ENCODE measurements around the gene LBHD1. TPM values are rescaled to one million over a fixed set of nuclear protein-coding genes. Genes with fewer than 3 reads are reported as not detected.
"Not testable (repeated sequence)": the region's sequence is repeated elsewhere in the genome, so short reads cannot be mapped to it uniquely, and the experiment has no call there.

LBHD1 gene
- total RNA-seq, 4 donors from 2014 or later: 6.6 to 25.6 (median 11.9) TPM

DNA sequence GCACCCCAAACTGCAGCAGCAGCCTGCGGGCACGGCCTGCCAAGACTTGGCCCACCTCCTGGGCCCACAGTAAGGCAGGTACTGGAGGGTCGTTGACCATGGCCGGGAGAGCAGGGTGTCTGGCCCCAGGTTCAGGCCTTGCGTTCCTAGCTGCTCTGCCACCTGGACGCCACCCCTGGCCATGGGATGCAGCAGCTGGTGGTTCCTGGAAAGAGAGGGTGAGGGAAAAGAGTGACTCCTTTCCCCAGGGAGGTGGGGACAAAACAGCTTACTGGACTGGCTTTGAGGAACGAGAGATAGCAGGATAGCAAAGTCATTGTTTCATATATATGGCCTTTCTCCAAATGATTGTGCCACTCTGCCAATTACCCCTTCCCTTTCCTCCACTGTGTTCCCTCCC is 33.3 kb upstream of the LBHD1 start:
- DNase-seq: no peak
- Histone ChIP-seq H3K4me1 (peaks cover 0 to 35% (median 12%) of the 10 kb centered on the region in 4 donors), H3K36me3 (peaks cover 0 to 7% (median 0%) of the 10 kb centered on the region in 3 donors), H3K27ac (peak overlapping the region; percentile 67 to 78 (median 73)), H3K27me3 (no peaks in the 10 kb centered on the region), H3K4me3 (peak overlapping the region; percentile 63 to 87 (median 79)), H3K9me3 (no peaks in the 10 kb centered on the region)
- TF ChIP-seq, protein P1, sequence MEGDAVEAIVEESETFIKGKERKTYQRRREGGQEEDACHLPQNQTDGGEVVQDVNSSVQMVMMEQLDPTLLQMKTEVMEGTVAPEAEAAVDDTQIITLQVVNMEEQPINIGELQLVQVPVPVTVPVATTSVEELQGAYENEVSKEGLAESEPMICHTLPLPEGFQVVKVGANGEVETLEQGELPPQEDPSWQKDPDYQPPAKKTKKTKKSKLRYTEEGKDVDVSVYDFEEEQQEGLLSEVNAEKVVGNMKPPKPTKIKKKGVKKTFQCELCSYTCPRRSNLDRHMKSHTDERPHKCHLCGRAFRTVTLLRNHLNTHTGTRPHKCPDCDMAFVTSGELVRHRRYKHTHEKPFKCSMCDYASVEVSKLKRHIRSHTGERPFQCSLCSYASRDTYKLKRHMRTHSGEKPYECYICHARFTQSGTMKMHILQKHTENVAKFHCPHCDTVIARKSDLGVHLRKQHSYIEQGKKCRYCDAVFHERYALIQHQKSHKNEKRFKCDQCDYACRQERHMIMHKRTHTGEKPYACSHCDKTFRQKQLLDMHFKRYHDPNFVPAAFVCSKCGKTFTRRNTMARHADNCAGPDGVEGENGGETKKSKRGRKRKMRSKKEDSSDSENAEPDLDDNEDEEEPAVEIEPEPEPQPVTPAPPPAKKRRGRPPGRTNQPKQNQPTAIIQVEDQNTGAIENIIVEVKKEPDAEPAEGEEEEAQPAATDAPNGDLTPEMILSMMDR (IDR thresholded peaks at IDR 0.05): no peak
- TF ChIP-seq POLR2A (IDR thresholded peaks at IDR 0.05): no peak

DNA sequence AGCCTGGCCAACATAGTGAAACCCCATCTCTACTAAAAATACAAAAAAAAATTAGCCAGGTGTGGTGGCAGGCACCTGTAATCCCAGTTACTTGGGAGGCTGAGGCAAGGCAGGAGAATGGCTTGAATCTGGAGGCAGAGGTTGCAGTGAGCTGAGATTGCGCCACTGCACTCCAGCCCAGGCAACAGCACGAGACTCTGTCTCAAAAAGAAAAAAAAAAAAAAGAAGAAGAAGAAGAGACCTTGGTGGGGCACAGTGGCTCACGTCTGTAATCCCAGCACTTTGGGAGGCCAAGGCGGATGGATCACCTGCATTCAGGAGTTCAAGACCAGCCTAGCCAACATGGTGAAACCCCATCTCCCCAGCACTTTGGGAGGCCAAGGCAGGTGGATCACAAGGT is 31.9 kb upstream of the LBHD1 start:
- peaks cover 0 to 26% (median 12%) of the 10 kb centered on the region in 4 donors for H3K4me1 ChIP-seq
- H3K9me3 ChIP-seq, DNase-seq, H3K27me3 ChIP-seq, H3K27ac ChIP-seq, H3K4me3 ChIP-seq, H3K36me3 ChIP-seq: not testable (repeated sequence)

DNA sequence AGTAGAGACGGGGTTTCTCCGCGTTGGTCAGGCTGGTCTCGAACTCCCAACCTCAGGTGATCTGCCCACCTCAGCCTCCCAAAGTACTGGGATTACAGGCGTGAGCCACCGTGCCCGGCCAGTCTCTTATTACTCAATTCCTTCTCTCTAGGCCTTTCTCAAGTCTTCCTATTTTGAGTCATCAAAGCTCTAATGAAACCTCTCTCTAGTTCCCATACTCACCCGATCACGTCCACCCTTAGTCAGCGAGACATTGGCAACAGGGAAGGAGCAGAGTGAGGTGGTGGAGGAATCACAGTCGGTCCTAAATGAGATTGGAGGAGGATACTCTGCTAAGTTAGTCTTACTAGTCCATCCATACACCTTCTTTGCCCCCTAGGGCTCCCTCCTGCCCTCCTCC is 30.2 kb upstream of the LBHD1 start:
- DNase-seq: no peak
- H3K27ac ChIP-seq: no peak overlapping the region
- H3K4me1 ChIP-seq: peaks cover 0 to 17% (median 11%) of the 10 kb centered on the region in 4 donors
- H3K4me3 ChIP-seq: no peak overlapping the region
- H3K9me3 ChIP-seq: no peaks in the 10 kb centered on the region
- TF ChIP-seq, protein P1 (IDR thresholded peaks at IDR 0.05): no peak
- TF ChIP-seq POLR2A (IDR thresholded peaks at IDR 0.05): no peak
- no peaks in the 10 kb centered on the region for H3K27me3 ChIP-seq
- H3K36me3 ChIP-seq: peaks cover 0 to 7% (median 0%) of the 10 kb centered on the region in 3 donors

DNA sequence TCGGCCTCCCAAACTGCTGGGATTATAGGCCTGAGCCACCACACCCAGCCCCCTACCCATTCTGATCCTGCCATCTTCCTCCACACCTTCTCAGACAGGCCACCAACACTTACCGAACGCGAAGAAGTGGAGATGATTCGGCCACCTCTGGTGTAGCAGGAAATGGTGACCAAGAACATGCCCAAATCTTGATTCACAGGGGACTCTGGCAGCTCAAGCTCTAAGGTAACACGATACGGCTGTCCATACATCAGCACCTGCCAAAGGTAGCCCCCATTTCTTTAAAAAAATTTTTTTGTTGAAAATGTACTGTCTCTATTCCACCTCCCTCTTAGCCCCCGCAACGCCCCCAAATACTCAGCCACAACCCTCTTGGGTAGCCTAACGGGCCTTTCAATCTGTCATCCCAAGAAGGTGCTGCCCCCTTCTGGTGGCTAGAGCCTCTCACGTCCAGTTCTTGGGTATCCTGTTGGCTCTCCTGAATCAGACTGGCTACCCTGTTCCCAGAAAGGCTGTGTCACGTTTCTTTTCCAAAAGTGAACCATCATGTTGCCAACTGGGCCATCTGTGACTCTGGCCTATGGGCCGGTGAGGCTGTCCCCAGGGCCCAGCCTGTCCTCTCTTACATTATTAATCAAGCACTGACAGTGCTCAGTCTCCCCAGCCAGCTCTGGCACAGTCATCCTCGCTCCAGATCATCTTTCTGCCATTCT is 22.5 kb upstream of the LBHD1 start:
- Histone ChIP-seq H3K9me3 (no peaks in the 10 kb centered on the region), H3K4me3 (no peak overlapping the region), H3K36me3 (peaks cover 0 to 34% (median 0%) of the 10 kb centered on the region in 3 donors), H3K27ac (no peak overlapping the region), H3K27me3 (no peaks in the 10 kb centered on the region), H3K4me1 (no peaks in the 10 kb centered on the region)
- no peak for TF ChIP-seq POLR2A (IDR thresholded peaks at IDR 0.05)
- TF ChIP-seq, protein P1 (IDR thresholded peaks at IDR 0.05): peak; percentile 54 to 81 (median 74)
- DNase-seq: peak; percentile 76 to 94 (median 86)

DNA sequence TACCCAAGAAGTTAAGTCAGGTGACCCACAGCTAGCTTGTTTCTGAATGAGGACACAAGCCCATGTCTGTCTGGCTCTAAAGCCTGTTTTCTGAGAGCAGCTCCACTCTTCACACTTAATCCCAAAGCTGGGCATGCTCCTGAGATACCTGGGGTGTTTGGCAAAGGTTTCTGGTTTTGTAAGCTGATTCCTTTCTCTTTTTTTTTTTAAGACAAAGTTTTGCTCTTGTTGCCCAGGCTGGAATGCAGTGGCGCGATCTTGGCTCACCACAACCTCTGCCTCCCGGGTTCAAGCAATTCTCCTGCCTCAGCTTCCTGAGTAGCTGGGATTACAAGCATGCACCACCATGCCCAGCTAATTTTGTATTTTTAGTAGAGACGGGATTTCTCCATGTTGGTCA is 21.6 kb upstream of the LBHD1 start:
- H3K36me3 ChIP-seq: peaks cover 0 to 34% (median 0%) of the 10 kb centered on the region in 3 donors
- DNase-seq, H3K4me1 ChIP-seq, H3K4me3 ChIP-seq, H3K27me3 ChIP-seq, H3K9me3 ChIP-seq, H3K27ac ChIP-seq: not testable (repeated sequence)

DNA sequence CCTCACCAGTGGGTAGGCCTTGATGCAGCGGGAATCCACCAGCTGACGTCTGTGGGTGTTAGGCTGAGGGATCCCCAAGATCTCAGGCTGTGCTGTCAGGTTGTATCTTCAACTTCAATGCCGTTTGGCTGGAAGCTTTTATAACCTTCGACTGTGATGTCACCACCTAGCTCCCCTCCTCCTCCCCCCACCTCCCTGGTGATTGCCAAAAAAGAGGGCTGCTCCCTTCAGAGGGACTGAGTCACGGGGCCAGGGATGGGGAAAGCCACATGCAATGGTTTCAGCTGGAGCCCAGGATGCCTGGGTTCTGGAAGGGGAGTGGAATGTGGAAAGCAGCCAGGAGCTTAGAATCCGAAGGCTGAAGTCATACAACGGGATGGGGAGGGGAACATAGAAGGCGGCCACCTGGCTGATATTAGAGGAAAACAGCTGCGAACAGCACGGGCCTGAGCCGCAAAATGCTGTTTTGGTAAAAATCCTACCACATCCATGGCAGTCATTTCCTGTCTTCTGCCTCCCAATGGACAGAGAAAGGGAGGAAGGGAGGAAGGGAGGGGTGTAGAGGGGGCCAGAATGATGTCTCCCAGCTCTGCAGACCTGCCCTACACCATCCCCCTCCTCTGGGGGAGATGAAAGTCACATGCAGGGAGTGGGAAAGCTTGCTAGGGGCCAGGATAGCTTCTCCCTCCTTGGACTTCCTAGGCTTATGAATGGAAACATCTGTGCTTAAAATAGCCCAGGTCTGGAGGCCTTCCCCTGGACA is 17.5 kb upstream of the LBHD1 start, which contains the start of gene LRRN4CL:
Gene LRRN4CL, minus strand, starts transcription at position 110 of the 763 bp plus-strand sequence. CDS start 1,022 bp downstream, outside the sequence.
- TF ChIP-seq POLR2A (IDR thresholded peaks at IDR 0.05): no peak
- TF ChIP-seq, protein P1 (IDR thresholded peaks at IDR 0.05): no peak
- Histone ChIP-seq H3K4me3 (peak within 1 kb of the TSS in 2 of 4 donors; percentile 11 to 27), H3K36me3 (peaks cover 0 to 34% (median 0%) of the 10 kb centered on the region in 3 donors)

More for the DNA sequence above, 17.5 kb upstream of the LBHD1 start, which contains the start of gene LRRN4CL:
- DNase-seq: peak in 1 of 3 donors; percentile 80
- peak within 1 kb of the TSS in 3 of 4 donors; percentile 23 to 74 (median 60) for H3K27ac ChIP-seq
- no peaks in the 10 kb centered on the region for H3K9me3 ChIP-seq
- H3K27me3 ChIP-seq: no peaks in the 10 kb centered on the region
- H3K4me1 ChIP-seq: peaks cover 0 to 8% (median 0%) of the 10 kb centered on the region in 4 donors

Measured in Peyer's patch (tissue), 4 donors.